Uterus (tissue), 4 donors: ENCODE data around the gene PRDM15. TPM values are rescaled to one million over a fixed set of nuclear protein-coding genes. Genes with fewer than 3 reads are reported as not detected.

Experiments used
- DNase-seq, 2 donors: peaks; one replicate each; pipeline ENCODE4 v3.0.0-alpha.2; 2019 to 2020
- H3K27ac ChIP-seq, 2 donors: fragments of 200-600 bp; sonication (generic); 1 replicate in 1 of 2; 2 replicates in 1 of 2; pipeline ENCODE4 v1.5.1; 2016 to 2018
- H3K27me3 ChIP-seq, 2 donors: fragments of 200-600 bp; sonication (generic); one replicate each; pipeline ENCODE4 v1.5.1; 2018 to 2019; ENCODE audit warnings: control low read depth in 1 of 2
- H3K36me3 ChIP-seq, 2 donors: fragments of 200-600 bp; sonication (generic); one replicate each; pipeline ENCODE4 v1.5.1; 2019; ENCODE audit warnings: control low read depth in 1 of 2
- H3K4me1 ChIP-seq, 2 donors: fragments of 200-600 bp; sonication (generic); one replicate each; pipeline ENCODE4 v1.5.1; 2018 to 2019; ENCODE audit warnings: control low read depth in 1 of 2
- H3K4me3 ChIP-seq, 2 donors: fragments of 200-600 bp; sonication (generic); 1 replicate in 1 of 2; 2 replicates in 1 of 2; pipeline ENCODE4 v1.5.1; 2018 to 2019; ENCODE audit warnings: mild to moderate bottlenecking in 1 of 2
- H3K9me3 ChIP-seq, 2 donors: fragments of 200-600 bp; sonication (generic); one replicate each; pipeline ENCODE4 v1.5.1; 2019; ENCODE audit warnings: control low read depth in 1 of 2
- POLR2A ChIP-seq, 2 donors: fragments of 450-650 bp; IDR thresholded peaks; one replicate each; pipeline ENCODE4 v1.6.1; 2016; ENCODE audit warnings: antibody characterized with exemption in 2 of 2, mild to moderate bottlenecking in 1 of 2, moderate library complexity in 1 of 2
- intact Hi-C: fragments of 100-400 bp; cut with DNase I; formaldehyde crosslinking; loops from one replicate; pipeline ENCODE4 v1.15.1; 2023; ENCODE audit warnings: low total_unique reads
- total RNA-seq, 4 donors: library from RNA; depleted of rRNA in 3 of 4; stranded (reverse); fragments of >200 nt in 3 of 4; gene quantifications; one replicate each; pipeline versions ENCODE4 v1.1.0 to v1.2.4, GENCODE V29; 2014 to 2023
- TF ChIP-seq, protein P1 (sequence below), 4 experiments: fragments of 200-600 bp in 2 of 4; fragments of 450-650 bp in 2 of 4; sonication (generic) in 2 of 4; IDR thresholded peaks; one replicate each; pipeline ENCODE4 v1.5.1; 2016 to 2019; ENCODE audit warnings: antibody characterized with exemption in 4 of 4, mild to moderate bottlenecking in 2 of 4, moderate library complexity in 1 of 4
- donor health status: DM: yes; HTN: yes; CAD: no.

Gene PRDM15
- total RNA-seq, 4 donors from 2014 or later = 5.9 to 11.0 (median 6.5) TPM

GRCh38 chr21:41760411-41760810 is 118.7 kb downstream of the PRDM15 start:
- Histone ChIP-seq H3K27me3 (peaks cover 0 to 23% of the 10 kb centered on the region in 2 donors), H3K4me3 (no peak overlapping the region), H3K4me1 (no peaks in the 10 kb centered on the region), H3K36me3 (no peaks in the 10 kb centered on the region), H3K27ac (no peak overlapping the region), H3K9me3 (no peaks in the 10 kb centered on the region)
- TF ChIP-seq, protein P1, sequence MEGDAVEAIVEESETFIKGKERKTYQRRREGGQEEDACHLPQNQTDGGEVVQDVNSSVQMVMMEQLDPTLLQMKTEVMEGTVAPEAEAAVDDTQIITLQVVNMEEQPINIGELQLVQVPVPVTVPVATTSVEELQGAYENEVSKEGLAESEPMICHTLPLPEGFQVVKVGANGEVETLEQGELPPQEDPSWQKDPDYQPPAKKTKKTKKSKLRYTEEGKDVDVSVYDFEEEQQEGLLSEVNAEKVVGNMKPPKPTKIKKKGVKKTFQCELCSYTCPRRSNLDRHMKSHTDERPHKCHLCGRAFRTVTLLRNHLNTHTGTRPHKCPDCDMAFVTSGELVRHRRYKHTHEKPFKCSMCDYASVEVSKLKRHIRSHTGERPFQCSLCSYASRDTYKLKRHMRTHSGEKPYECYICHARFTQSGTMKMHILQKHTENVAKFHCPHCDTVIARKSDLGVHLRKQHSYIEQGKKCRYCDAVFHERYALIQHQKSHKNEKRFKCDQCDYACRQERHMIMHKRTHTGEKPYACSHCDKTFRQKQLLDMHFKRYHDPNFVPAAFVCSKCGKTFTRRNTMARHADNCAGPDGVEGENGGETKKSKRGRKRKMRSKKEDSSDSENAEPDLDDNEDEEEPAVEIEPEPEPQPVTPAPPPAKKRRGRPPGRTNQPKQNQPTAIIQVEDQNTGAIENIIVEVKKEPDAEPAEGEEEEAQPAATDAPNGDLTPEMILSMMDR (IDR thresholded peaks at IDR 0.05) = no peak
- TF ChIP-seq POLR2A (IDR thresholded peaks at IDR 0.05) = no peak
- intact Hi-C loops = no loop called here
- DNase-seq = no peak

GRCh38 chr21:41759926-41760325 is 119.2 kb downstream of the PRDM15 start:
- H3K9me3 ChIP-seq = no peaks in the 10 kb centered on the region
- DNase-seq = no peak
- H3K27me3 ChIP-seq = peaks cover 0 to 21% of the 10 kb centered on the region in 2 donors
- no peaks in the 10 kb centered on the region for H3K36me3 ChIP-seq
- no peak overlapping the region for H3K4me3 ChIP-seq
- intact Hi-C loops = no loop called here
- H3K27ac ChIP-seq = no peak overlapping the region
- no peaks in the 10 kb centered on the region for H3K4me1 ChIP-seq
- TF ChIP-seq, protein P1 (IDR thresholded peaks at IDR 0.05) = no peak
- no peak for TF ChIP-seq POLR2A (IDR thresholded peaks at IDR 0.05)

DNA sequence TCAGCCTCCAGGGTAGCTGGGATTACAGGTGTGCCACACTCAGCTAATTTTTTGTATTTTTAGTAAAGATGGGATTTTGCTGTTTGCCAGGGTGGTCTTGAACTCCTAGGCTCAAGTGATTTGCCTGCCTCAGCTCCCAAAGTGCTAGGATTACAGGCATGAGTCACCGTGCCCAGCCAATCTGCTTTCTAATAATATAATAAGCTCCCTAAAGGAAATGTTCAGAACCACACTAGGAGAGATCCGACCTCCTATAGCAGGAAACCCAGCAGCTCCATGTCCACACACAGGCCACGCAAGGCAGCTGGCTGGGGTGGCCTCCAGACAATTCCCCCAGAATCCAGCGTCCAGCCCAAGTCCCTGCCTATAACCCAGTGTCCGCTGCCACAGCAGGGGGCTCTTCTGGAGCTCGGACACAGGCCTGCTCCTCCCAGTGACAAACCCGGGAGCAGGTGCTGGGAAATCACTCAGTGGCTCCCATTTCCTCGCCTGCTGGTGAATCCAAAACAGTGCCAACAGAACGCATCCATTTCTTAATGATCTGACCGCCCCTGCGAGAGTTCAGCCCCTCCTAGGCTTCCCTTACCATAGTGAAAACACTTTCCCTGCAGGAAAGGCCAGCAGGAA is 119.8 kb downstream of the PRDM15 start:
- H3K4me1 ChIP-seq = no peaks in the 10 kb centered on the region
- no peak for TF ChIP-seq POLR2A (IDR thresholded peaks at IDR 0.05)
- TF ChIP-seq, protein P1 (IDR thresholded peaks at IDR 0.05) = no peak
- DNase-seq = no peak
- H3K4me3 ChIP-seq = no peak overlapping the region
- intact Hi-C loops = no loop called here
- H3K9me3 ChIP-seq = no peaks in the 10 kb centered on the region
- no peaks in the 10 kb centered on the region for H3K36me3 ChIP-seq
- peaks cover 0 to 21% of the 10 kb centered on the region in 2 donors for H3K27me3 ChIP-seq
- no peak overlapping the region for H3K27ac ChIP-seq

- Histone ChIP-seq H3K9me3 (no peaks in the 10 kb centered on the region), H3K27ac (no peak overlapping the region), H3K4me3 (no peak overlapping the region), H3K36me3 (no peaks in the 10 kb centered on the region), H3K4me1 (no peaks in the 10 kb centered on the region), H3K27me3 (peaks cover 0 to 16% of the 10 kb centered on the region in 2 donors)
- no peak for DNase-seq
- TF ChIP-seq, protein P1 (IDR thresholded peaks at IDR 0.05) = no peak
- TF ChIP-seq POLR2A (IDR thresholded peaks at IDR 0.05) = no peak
- intact Hi-C loops = no loop called here
Observed at GRCh38 chr21:41758550-41758949, 120.6 kb downstream of the PRDM15 start.

DNA sequence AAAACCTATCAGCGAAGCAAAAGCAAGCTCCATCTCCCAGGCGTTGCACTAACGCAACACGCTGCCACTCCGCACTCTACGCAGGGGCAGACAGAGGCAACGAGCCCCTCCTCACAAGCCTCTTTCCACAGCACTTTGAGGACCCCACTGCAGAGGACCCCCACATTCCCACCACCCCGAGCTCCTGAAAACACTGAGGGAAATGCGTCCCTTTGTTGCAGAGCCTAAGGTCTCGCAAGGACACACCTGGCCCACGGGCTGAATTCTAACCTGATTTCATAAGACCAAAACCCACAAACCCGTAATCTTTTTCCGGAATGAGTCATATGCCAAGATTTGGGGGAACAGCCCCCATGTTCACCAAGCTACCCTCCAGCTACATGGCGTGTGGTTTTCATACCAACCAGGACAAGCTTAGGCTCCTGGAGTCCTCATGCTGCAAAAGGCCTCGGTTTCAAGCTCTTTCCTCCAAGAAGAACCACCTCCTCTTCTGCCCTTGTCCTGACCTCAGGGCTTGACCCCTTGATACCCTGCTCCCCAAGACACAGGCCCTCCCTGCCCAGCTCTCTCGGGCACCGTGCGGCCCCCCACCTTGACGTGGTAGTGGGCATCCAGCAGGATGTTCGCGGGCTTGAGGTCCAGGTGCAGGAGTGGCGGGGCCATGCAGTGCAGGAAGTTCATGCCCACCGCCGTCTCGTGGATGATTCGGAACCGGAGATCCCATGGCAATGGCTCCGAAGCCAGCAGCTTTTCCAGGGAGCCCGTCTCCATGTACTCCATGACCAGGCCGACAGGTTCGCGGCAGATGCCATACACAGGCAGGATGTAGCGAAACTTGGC is 123.0 kb downstream of the PRDM15 start:
- intact Hi-C loops = no loop called here

More for the DNA sequence above, 123.0 kb downstream of the PRDM15 start:
- TF ChIP-seq POLR2A (IDR thresholded peaks at IDR 0.05) = no peak
- TF ChIP-seq, protein P1 (IDR thresholded peaks at IDR 0.05) = no peak
- no peaks in the 10 kb centered on the region for H3K4me1 ChIP-seq
- no peaks in the 10 kb centered on the region for H3K36me3 ChIP-seq
- no peaks in the 10 kb centered on the region for H3K9me3 ChIP-seq
- H3K4me3 ChIP-seq = no peak overlapping the region
- DNase-seq = no peak
- no peak overlapping the region for H3K27ac ChIP-seq
- no peaks in the 10 kb centered on the region for H3K27me3 ChIP-seq
